ENCODE data around the gene AURKA.
"Not testable (repeated sequence)": the region's sequence is repeated elsewhere in the genome, so short reads cannot be mapped to it uniquely, and the experiment has no call there.

AURKA gene

GRCh38 chr20:56353356-56353755 is 38.7 kb downstream of the AURKA start:
- DNase-seq, result no peak

DNA sequence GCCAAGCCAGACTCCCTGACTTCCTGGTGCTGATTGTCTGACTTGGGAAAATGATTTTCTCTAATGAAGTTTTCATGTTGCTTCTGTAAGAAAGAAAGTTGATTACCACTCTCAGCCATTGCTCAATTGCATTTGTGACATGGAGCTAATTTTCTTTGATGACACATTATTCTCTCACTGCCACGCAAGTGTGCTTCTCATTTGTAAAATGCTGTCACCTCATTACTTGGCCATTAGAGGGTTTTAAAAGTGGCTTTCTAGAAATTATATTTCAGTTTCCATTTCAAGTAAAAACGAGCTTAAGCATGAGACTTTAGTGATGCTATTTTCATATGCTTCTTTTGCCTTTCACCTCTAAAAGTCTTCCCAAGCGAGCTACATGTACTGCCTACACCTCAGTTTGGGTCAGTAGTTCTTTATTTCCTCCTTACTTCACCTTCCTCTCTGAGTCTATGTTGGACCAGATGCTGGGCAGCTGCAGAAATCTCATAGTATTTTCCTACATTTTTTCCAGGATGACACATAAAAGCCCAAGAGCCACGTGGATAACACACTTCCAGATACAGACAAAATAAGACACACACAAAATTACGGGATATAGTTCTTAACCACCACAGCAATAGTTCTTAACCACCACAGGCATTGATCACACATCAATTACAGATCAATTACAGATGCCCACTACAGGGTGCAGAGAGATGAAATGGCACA is 39.5 kb downstream of the AURKA start:
- DNase-seq, result no peak

DNA sequence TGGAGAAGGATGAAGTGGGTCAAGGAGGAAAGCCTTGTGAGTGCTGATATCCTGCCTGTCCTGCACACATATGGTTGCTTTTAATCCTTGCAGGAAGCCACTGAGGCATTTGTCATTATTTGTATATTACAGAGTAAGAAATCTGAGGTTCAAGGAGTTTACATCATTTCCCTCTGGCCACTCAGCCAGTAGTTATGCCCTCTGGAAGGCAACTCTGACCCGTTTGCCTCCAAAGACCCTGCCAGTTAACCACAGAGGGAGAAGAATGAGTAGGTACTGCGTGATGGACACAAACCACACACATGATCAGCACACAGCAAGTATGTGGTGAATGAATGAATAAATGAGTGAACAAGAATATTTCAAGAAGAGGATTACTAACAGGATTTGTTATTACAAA is 41.2 kb downstream of the AURKA start:
- no peak for DNase-seq

- no peak for DNase-seq
Observed at GRCh38 chr20:56348746-56349145, 43.3 kb downstream of the AURKA start.

GRCh38 chr20:56348305-56348693 is 43.7 kb downstream of the AURKA start:
- no peak for DNase-seq

- no peak for DNase-seq
Observed at GRCh38 chr20:56347628-56348304, 44.2 kb downstream of the AURKA start.

DNA sequence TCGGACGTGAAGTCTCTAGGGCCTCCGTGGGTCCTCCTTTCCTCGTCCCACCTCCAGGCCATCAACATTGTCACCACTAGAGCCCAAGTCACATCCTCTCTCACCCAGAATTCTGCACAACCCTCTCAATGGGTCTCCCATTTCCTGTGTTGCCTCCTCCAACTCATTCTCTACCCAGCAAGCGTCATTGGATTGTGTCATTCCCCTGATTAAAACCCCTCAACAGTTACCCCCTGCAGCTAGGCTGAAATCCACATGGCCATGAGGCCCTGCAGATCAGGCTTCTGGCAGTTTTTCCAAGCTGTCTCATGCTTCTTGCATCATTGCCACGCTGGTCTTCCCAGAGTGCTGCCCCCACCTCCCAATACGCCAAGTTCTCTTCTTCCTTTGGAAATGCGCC is 46.1 kb downstream of the AURKA start:
- DNase-seq, result no peak

DNA sequence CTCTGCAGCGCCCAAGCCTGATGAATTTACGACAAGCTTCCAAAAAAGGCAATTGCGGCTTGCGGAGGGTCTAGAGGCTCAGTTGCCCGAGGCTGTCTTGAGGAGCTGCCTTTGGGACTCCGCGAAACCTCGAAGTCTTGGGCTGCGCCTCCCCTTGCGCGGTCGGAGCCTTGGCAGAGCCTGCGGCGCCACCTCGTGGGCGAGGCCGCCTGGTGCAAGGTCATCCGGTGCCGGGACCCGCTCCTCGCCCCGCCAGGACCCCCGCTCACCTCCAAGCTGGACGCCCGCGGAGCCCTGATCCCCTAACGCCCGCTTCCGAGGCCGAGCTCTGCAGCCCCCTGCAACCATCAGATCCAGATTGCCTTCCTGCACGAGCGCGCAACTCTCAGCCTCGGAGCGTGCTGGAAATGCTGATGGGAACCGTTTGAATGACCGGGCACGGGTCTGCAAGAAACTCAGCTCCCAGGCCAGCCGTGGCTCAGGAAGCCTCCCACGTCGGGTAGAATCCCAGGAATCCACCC is 48.1 kb downstream of the AURKA start:
- DNase-seq, result peak; percentile 68

- DNase-seq, result no peak
Observed at GRCh38 chr20:56342783-56343182, 49.2 kb downstream of the AURKA start.

- DNase-seq, result not testable (repeated sequence)
Observed at GRCh38 chr20:56336709-56337108, 55.3 kb downstream of the AURKA start.

- no peak for DNase-seq
Observed at GRCh38 chr20:56328861-56329260, 63.2 kb downstream of the AURKA start.

DNA sequence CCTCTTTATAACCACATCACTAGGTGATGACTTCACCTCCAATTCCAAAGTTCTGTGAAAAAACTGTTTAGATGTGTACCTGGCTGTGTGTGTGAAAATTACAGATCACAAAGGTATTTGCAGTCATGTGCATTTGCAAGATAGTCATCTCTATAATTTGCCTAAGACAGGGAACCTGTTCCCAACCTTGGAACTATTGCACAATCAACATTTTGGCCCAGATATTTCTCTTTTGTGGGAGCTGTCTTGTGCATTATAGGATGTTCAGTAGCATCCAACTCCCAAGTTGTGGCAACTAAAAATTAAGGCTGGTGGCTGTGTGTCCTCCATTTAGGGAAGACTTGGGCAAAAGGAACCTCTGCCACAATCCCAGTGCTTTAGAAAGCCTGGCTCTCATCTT is 67.2 kb downstream of the AURKA start:
- no peak for DNase-seq

GRCh38 chr20:56323656-56324055 is 68.4 kb downstream of the AURKA start:
- DNase-seq, result no peak

DNA sequence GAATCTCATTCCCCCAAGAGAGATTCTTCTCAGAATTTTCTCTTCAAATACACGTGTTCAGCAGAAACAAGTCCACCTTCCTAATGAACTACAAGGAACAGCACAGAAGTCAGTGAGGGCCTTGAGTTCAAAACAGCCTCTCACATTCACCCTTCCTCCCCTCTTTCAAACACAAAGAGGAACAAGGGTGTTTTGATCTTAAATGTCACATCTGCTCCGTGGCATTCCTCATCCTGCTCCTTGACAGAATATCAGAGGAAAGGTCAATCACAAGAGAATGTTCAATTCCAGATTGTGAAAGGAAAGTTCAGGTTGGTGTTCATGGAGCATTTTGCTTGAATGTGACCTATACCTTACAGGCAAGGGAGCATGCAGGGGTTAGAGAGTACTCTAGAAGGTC is 68.8 kb downstream of the AURKA start:
- DNase-seq, result no peak

DNA sequence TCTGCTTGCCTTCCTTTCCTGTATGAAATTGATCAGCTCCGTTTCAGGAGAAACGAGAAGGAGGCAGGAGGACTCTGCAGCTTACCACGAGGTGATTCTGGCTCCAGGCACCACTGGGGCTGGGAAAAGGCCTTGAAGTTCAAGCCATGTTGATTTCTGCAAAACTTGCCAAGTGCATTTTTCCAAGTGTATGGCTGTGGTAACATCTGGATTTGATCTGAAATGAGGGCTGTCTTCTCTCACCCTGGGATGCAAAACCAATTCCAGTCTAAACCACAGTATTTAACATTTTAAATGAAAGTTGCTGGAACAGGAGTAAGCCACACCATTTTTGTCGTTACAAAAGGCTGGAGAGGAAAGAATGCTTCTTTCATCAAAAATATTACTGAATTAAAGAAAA is 69.3 kb downstream of the AURKA start:
- DNase-seq, result no peak

Measured in activated CD8-positive, alpha-beta memory T cell treated with anti-CD3 and anti-CD28 coated beads for 24 hours (primary cell).